Thymus (tissue), 11 donors: ENCODE results near the gene SLC8A2. TPM values are rescaled to one million over a fixed set of nuclear protein-coding genes. Genes with fewer than 3 reads are reported as not detected.

ENCODE experiments used
- DNase-seq, 9 donors: peaks; one replicate each; pipeline ENCODE4 v3.0.0-alpha.2; 2013; ENCODE audit warnings: low spot score in 9 of 9, low read depth in 6 of 9, missing footprints in 1 of 9
- H3K27ac ChIP-seq, 2 donors: one replicate each; pipeline ENCODE4 v1.5.1; 2013; ENCODE audit warnings: control low read depth in 1 of 2, low read depth in 1 of 2, low read length in 1 of 2, mild to moderate bottlenecking in 1 of 2, moderate library complexity in 1 of 2
- H3K27me3 ChIP-seq, 2 donors: one replicate each; pipeline ENCODE4 v1.5.1; 2013; ENCODE audit warnings: low read length in 1 of 2; ENCODE audit not compliant: control insufficient read depth in 2 of 2, insufficient read depth in 1 of 2
- H3K36me3 ChIP-seq, 2 donors: one replicate each; pipeline ENCODE4 v1.5.1; 2013; ENCODE audit warnings: low read length in 1 of 2, mild to moderate bottlenecking in 1 of 2, moderate library complexity in 1 of 2; ENCODE audit not compliant: control insufficient read depth in 2 of 2, insufficient read depth in 2 of 2
- H3K4me1 ChIP-seq, 2 donors: one replicate each; pipeline ENCODE4 v1.5.1; 2013; ENCODE audit warnings: low read length in 2 of 2; ENCODE audit not compliant: control insufficient read depth in 2 of 2, insufficient read depth in 2 of 2
- H3K4me3 ChIP-seq, 2 donors: one replicate each; pipeline ENCODE4 v1.5.1; 2013; ENCODE audit warnings: low read length in 2 of 2, control low read depth in 1 of 2, mild to moderate bottlenecking in 1 of 2
- H3K9me3 ChIP-seq, 2 donors: one replicate each; pipeline ENCODE4 v1.5.1; 2013; ENCODE audit warnings: low read length in 1 of 2, mild to moderate bottlenecking in 1 of 2; ENCODE audit not compliant: control insufficient read depth in 2 of 2, insufficient read depth in 1 of 2
- WGBS: extraction: QIAGEN DNeasy Blood & Tissue Kit; methylation state at CpG from one replicate; pipeline ENCODE4 v1.1.7; 2013; 5-methylcytosine and 5-hydroxymethylcytosine counted together
- polyA plus RNA-seq: library from polyadenylated mRNA; stranded (reverse); fragments of 200-250 nt; gene quantifications from one replicate; pipeline ENCODE4 v1.2.3, GENCODE V29; 2013
- total RNA-seq: library from RNA; stranded (reverse); fragments of 120-200 nt; gene quantifications from one replicate; pipeline ENCODE4 v1.2.4, GENCODE V29; 2013
- donor health status: healthy.

Gene SLC8A2
- total and polyA plus RNA-seq, 2 donors, result 0.14 to 0.16 TPM

DNA sequence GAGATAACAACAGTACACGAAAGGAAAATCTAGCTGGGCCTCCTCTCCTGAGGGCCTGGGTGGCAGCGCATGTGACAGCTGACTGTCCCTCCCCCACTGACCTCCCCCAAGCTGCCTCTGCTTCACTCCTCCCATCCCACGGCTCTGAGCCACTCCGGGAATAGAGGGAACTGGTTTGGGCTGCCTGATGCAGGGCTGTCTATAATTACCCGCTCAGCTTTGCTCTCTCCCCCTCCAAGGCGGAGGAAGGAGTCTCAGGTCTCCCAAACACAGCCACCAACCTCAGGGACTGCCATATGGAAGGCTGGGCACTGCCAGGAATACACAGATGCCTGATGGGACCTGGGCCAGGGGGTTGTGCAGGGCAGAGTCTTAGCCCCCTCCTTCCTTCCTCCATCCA is 35.3 kb upstream of the SLC8A2 start:
- Histone ChIP-seq H3K27me3 (no peaks in the 10 kb centered on the region), H3K36me3 (peaks cover 47 to 63% of the 10 kb centered on the region in 2 donors), H3K4me3 (no peak overlapping the region), H3K27ac (no peak overlapping the region), H3K9me3 (no peaks in the 10 kb centered on the region), H3K4me1 (peaks cover 5 to 18% of the 10 kb centered on the region in 2 donors)
- DNase-seq, result no peak
- WGBS, result 89% methylated on average over 6 of the region's 6 CpGs

DNA sequence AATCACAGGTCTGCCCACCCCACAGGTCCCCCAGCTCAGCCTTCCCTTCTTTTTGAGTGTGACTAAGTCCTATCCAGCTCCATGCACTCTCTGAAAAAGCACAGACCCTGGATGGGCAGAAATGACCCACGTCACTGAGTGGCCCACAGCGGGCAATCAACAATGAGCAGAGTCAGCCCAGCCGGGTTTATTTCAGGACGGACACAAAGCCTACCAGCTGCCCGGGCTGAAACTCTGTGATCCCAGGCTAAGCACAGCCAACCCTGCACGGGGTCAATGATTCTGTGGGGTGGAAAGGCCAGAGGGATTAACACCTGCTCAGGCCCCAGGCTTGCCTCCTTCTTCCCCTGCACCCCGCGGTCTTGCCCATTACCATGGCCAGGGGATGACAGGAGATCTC is 34.8 kb upstream of the SLC8A2 start:
- DNase-seq, result no peak
- H3K27ac ChIP-seq, result no peak overlapping the region
- H3K9me3 ChIP-seq, result no peaks in the 10 kb centered on the region
- no peak overlapping the region for H3K4me3 ChIP-seq
- no peaks in the 10 kb centered on the region for H3K27me3 ChIP-seq
- whole genome bisulfite sequencing, result 98% methylated on average over 8 of the region's 8 CpGs
- peaks cover 47 to 60% of the 10 kb centered on the region in 2 donors for H3K36me3 ChIP-seq
- H3K4me1 ChIP-seq, result peaks cover 3 to 14% of the 10 kb centered on the region in 2 donors

DNA sequence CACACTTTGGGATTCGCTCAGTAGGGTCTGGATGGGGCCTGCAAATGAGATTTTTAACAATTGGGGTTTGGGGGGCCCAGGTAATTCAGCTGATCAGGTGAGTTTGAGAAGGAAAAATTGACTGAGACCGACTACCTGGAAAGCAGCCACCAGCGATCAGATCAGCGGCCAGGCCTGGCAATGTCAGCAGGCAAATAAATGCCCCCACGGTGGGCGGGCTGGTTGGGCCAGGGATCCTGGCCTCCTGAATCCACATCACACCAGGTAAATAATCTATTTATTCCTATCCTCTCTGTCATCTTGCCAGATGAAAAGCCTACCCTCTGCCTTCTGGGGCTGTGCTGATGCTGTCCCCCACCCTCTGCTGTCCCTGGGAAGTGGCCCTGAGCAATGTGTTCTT is 33.8 kb upstream of the SLC8A2 start:
- H3K27ac ChIP-seq, result no peak overlapping the region
- DNase-seq, result no peak
- H3K4me3 ChIP-seq, result no peak overlapping the region
- H3K4me1 ChIP-seq, result peaks cover 2 to 8% of the 10 kb centered on the region in 2 donors
- peaks cover 56 to 62% of the 10 kb centered on the region in 2 donors for H3K36me3 ChIP-seq
- 98% methylated on average over 6 of the region's 6 CpGs for WGBS
- H3K9me3 ChIP-seq, result no peaks in the 10 kb centered on the region
- no peaks in the 10 kb centered on the region for H3K27me3 ChIP-seq

DNA sequence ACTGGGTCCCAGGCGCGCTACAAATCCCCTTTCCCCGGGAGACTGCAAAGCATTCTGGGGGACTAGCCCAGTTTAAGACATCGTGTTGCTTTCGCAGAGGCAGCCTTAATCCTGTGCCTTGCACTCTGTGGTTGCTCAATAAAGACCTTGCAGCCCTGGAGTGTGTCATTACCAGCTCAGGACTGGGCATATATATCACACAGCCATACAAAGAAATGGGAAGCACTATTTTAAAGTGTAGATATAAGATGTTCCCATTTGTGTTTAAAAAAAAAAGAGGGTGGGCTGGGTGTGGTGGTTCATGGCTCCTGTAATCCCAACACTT is 32.1 kb upstream of the SLC8A2 start:
- 87% methylated on average over 5 of the region's 5 CpGs for WGBS
- Histone ChIP-seq H3K36me3 (peaks cover 69 to 70% of the 10 kb centered on the region in 2 donors), H3K4me3 (no peak overlapping the region), H3K4me1 (peaks cover 0 to 11% of the 10 kb centered on the region in 2 donors), H3K27me3 (no peaks in the 10 kb centered on the region), H3K9me3 (no peaks in the 10 kb centered on the region), H3K27ac (no peak overlapping the region)
- no peak for DNase-seq

DNA sequence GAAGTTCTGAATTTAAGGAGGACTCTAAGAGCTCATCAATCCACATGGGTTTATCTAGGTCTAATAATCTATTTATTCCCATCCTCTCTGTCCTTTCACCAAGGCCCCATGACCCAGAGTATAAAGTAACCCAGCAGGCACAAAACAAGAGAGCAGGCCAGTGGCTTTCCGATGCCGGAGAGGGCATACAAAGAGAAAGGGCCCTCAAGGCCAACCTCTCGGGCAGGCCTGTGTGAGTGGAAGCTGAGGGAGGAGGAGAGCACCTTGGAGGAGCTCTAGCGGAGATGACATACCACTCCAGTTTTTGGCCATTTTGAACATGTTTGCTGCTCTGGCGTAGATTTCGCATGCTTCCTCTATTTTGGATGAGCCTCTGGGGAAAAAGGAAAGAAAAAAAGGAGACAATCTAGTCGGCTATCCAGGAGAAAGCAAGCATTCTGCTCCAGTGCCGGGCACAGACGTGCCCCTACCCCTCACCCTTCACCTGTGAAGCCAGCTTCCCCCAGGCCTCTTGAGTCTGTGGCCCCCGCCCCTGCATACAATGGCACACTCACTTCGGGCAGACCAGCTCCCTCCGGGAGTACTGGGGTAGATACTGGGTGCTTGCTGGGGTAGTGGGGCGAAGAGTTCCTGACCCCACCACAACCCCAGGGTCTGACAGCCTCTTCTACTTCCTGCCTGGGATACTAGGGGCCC is 31.6 kb upstream of the SLC8A2 start:
- no peaks in the 10 kb centered on the region for H3K9me3 ChIP-seq

DNA sequence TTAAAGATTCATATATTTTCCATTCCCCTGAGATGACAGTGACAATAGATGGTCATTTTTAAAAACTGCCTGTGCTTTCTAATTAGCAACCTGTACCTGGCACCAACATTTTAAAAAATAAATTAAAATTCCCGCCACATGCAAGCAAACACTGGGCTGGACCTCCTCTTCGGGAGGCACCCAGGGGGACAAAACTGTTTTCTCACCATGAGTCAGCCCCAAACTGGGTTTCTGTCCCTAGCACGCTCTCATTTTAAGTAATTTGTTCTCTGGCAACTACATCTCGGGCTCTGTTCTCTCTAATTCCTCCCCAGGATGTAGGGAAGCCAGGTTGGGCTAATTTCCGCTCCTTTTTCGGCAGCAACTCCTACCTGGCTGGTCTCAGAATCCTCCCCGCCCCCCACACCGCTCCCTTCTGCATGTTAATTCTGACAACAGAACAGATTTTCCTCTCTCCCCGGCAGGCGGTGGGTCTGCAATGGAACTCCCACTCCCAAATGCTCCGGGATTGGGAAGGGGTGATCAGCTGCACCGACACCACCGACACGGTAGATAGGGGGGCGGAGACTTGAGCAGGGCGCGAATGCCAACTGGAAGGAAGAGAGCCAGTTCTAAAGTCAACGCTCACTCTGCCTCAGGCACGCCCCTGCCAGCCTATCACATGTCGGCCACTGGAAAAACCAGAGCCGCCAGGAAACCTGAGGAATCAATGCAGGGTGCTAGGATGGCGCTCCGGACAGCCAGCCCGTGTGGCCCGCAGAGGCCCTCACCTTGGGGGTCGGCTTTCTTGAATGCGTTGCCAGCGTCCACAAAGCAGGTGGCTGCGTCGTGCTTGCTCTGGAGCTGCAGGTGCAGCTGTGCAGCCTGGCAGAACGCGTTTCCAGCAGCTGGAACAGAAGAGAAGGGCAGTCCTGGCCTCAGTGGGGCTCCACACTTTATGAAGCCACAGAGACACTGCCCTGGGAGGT is 28.5 kb upstream of the SLC8A2 start:
- Histone ChIP-seq H3K36me3 (peaks cover 64 to 82% of the 10 kb centered on the region in 2 donors), H3K4me3 (no peak overlapping the region), H3K4me1 (peaks cover 13 to 36% of the 10 kb centered on the region in 2 donors), H3K9me3 (peaks cover 0 to 8% of the 10 kb centered on the region in 2 donors), H3K27me3 (no peaks in the 10 kb centered on the region), H3K27ac (no peak overlapping the region)
- no peak for DNase-seq
- WGBS, result 96% methylated on average over 32 of the region's 32 CpGs

More for the DNA sequence above, 31.6 kb upstream of the SLC8A2 start:
- Histone ChIP-seq H3K4me1 (peaks cover 0 to 12% of the 10 kb centered on the region in 2 donors), H3K27me3 (no peaks in the 10 kb centered on the region), H3K36me3 (peaks cover 73% of the 10 kb centered on the region in 2 donors), H3K4me3 (no peak overlapping the region), H3K27ac (no peak overlapping the region)
- WGBS, result 94% methylated on average over 13 of the region's 13 CpGs
- no peak for DNase-seq

DNA sequence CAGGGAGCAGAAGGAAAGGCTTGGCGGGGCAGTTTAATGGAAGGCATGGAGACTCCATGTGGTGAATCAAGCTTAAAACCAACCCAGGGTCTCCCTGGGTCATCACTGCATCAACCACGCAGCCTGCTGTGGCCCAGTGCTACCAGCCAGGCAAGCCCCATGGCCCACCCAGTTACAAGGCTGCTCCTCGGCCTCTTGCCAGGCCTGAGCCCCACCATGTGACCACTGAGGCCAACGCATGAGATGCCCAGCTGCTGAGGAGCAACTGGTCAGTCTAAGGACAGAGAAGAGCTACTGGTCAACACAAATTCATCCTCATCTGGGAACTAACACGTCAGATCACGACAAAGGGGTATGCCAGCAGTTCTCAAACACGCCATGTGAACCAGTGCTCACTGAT is 27.7 kb upstream of the SLC8A2 start:
- peaks cover 60 to 79% of the 10 kb centered on the region in 2 donors for H3K36me3 ChIP-seq
- DNase-seq, result no peak
- no peak overlapping the region for H3K27ac ChIP-seq
- H3K4me3 ChIP-seq, result no peak overlapping the region
- peaks cover 0 to 10% of the 10 kb centered on the region in 2 donors for H3K9me3 ChIP-seq
- H3K4me1 ChIP-seq, result peaks cover 18 to 43% of the 10 kb centered on the region in 2 donors
- WGBS, result 97% methylated on average over 7 of the region's 7 CpGs
- H3K27me3 ChIP-seq, result no peaks in the 10 kb centered on the region

DNA sequence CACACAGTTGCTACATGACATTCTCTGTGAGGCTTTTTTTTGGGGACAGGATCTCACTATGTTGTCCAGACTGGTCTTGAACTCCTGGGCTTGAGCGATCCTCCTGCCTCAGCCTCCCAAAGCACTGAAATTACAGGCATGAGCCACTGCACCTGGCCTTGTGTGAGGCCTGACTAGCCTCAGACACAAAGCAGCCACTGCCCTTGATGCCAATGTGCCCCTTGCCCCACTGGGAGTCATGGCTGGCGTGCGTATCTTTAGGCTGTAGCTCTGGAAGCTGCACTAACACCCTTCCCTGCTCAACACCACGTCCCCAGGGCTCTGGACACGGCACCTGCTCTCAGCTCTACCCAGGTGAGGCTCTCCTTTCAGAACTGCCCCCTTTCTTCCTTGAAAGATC is 26.9 kb upstream of the SLC8A2 start:
- no peak for DNase-seq
- 99% methylated on average over 5 of the region's 5 CpGs for WGBS
- Histone ChIP-seq H3K36me3 (peaks cover 54 to 79% of the 10 kb centered on the region in 2 donors), H3K27ac (no peak overlapping the region), H3K9me3 (peaks cover 0 to 10% of the 10 kb centered on the region in 2 donors), H3K27me3 (no peaks in the 10 kb centered on the region), H3K4me3 (no peak overlapping the region), H3K4me1 (peaks cover 26 to 52% of the 10 kb centered on the region in 2 donors)
